Measurements from ENCODE around the gene CBY3. TPM values are rescaled to one million over a fixed set of nuclear protein-coding genes. Genes with fewer than 3 reads are reported as not detected.
A peak's percentile ranks its signal among the peaks of the same experiment; 100 is the strongest.
"Not testable (repeated sequence)": the region's sequence is repeated elsewhere in the genome, so short reads cannot be mapped to it uniquely, and the experiment has no call there.

Gene CBY3
- total and polyA plus RNA-seq, 4 donors: 2.3 to 2.6 TPM; not detected in 2

DNA sequence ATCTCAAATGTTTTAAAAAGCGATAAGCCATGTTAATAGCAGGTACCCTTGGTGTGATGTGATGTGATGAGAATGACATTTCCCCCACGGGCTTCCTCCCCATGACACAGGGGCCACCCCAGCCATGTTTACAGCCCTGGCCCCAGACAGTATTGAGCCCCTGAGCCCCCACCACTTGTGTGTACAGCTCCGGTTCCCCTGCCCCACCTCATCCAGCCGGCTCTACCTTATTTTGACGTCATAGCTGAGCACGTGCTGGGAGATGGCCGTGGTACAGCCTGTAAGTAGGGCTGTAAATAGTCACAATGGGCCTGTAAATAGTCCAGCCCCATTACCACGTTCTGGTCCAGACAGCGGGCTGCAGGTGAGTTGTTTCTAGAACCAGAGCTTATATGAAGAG lies 32.4 kb downstream of the CBY3 start:
- Histone ChIP-seq H3K9me3 (ENCODE audit: control insufficient read depth, insufficient read depth, low read length) (no peaks in the 10 kb centered on the region), H3K4me3 (ENCODE audit: low read depth, low read length) (no peak overlapping the region), H3K36me3 (ENCODE audit: control insufficient read depth, insufficient read depth, low read length) (no peaks in the 10 kb centered on the region), H3K27ac (ENCODE audit: low read depth, low read length) (no peak overlapping the region), H3K4me1 (ENCODE audit: control insufficient read depth, insufficient read depth, low read length) (no peaks in the 10 kb centered on the region), H3K27me3 (ENCODE audit: control insufficient read depth, insufficient read depth, low read length) (no peaks in the 10 kb centered on the region)
- 64% methylated on average over 4 of the region's 9 CpGs for WGBS (ENCODE audit: insufficient coverage)
- no peak for DNase-seq (ENCODE audit: low read depth in 4 of 6, low spot score in 6 of 6)

DNA sequence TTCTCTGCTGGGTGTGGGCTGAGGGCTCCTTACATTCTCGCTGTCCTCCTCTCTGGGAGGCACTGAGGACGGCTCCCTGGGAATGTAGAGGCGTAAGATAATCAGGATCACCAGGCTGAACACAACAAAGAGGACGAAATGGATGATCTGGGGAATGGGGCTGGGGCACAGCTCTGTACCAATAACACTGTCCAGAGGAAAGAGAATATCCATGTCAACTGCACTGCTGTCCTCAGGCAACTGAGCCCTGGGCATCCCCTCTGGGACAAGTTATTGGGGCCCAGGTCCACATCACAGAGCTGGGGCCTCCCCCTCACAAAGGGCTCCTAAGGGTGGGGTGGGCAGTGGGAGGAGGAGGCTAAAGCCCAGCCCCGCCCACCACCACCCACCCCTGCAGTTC lies 36.1 kb downstream of the CBY3 start:
- H3K27me3 ChIP-seq (ENCODE audit: control insufficient read depth, insufficient read depth, low read length); H3K4me3 ChIP-seq (ENCODE audit: low read depth, low read length); H3K4me1 ChIP-seq (ENCODE audit: control insufficient read depth, insufficient read depth, low read length); DNase-seq (ENCODE audit: low read depth in 4 of 6, low spot score in 6 of 6); H3K36me3 ChIP-seq (ENCODE audit: control insufficient read depth, insufficient read depth, low read length); H3K27ac ChIP-seq (ENCODE audit: low read depth, low read length); H3K9me3 ChIP-seq (ENCODE audit: control insufficient read depth, insufficient read depth, low read length): not testable (repeated sequence)
- WGBS (ENCODE audit: insufficient coverage): 58% methylated on average over 4 of the region's 5 CpGs

DNA sequence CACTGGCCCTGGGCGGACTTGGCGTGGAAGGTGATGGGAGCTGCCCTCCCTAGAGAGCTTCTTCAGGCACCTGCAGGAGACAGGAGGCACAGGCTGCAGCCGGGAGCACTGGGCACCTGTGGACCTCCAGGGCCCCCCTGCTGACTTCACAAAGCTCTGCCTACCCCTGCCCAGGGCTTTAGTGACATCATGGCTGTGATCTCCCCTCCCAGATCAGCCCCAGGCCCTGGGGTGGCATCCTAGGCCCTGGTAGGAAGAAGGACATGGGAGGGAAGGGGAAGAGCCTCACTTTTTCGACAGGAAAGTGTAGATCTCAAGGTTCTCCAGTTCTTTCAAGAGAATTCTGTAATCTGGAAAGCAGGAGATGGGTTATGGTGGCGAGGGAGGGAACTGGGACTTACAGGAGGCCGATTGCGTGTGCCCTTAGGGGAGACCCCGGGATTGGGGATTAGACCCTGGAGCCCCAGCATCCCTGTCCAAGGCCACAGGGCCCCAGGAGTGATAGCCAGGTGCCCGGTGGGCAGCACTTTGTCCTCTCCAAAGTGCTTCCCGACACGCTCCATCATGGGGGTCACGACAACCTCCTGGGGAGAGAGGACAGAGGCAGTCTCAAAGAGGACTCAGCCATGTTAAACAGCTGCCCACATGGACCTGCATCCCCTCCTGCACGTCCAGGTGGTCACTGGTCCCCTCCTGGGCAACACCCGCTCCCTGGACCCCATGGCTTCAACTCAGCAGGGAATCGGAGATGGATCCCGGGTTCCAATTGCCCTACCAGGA lies 37.5 kb downstream of the CBY3 start:
- not testable (repeated sequence) for H3K9me3 ChIP-seq (ENCODE audit: control insufficient read depth, insufficient read depth, low read length); H3K27ac ChIP-seq (ENCODE audit: low read depth, low read length); H3K4me3 ChIP-seq (ENCODE audit: low read depth, low read length); DNase-seq (ENCODE audit: low read depth in 4 of 6, low spot score in 6 of 6); H3K36me3 ChIP-seq (ENCODE audit: control insufficient read depth, insufficient read depth, low read length); H3K27me3 ChIP-seq (ENCODE audit: control insufficient read depth, insufficient read depth, low read length); H3K4me1 ChIP-seq (ENCODE audit: control insufficient read depth, insufficient read depth, low read length)
- WGBS (ENCODE audit: insufficient coverage): 83% methylated on average over 11 of the region's 16 CpGs

DNA sequence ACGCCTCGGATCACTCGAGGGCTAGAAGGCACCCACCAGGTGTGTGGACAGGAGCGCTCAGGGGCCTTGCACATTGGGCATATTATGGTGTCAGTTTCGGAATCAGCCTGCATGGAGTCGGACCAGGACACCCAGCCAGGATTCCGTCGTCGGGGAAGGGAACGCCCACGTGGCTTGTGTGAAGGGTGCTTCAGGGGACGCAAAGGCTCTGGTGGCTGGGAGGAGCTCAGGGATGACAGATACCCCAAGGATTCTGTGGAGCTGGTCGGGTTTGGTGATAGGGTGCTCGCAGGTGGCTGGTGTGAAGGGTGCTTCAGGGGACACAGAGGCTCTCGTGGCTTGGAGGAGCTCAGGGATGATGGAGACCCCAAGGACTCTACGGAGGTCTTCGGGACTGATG lies 38.2 kb downstream of the CBY3 start:
- not testable (repeated sequence) for DNase-seq (ENCODE audit: low read depth in 4 of 6, low spot score in 6 of 6); H3K27ac ChIP-seq (ENCODE audit: low read depth, low read length); H3K4me1 ChIP-seq (ENCODE audit: control insufficient read depth, insufficient read depth, low read length); H3K4me3 ChIP-seq (ENCODE audit: low read depth, low read length); H3K27me3 ChIP-seq (ENCODE audit: control insufficient read depth, insufficient read depth, low read length); H3K9me3 ChIP-seq (ENCODE audit: control insufficient read depth, insufficient read depth, low read length); H3K36me3 ChIP-seq (ENCODE audit: control insufficient read depth, insufficient read depth, low read length)
- WGBS (ENCODE audit: insufficient coverage): 88% methylated on average over 11 of the region's 17 CpGs

GRCh38 chr5:179641745-179642144 lies 39.1 kb downstream of the CBY3 start:
- DNase-seq (ENCODE audit: low read depth in 4 of 6, low spot score in 6 of 6); H3K36me3 ChIP-seq (ENCODE audit: control insufficient read depth, insufficient read depth, low read length); H3K4me1 ChIP-seq (ENCODE audit: control insufficient read depth, insufficient read depth, low read length); H3K27me3 ChIP-seq (ENCODE audit: control insufficient read depth, insufficient read depth, low read length); H3K4me3 ChIP-seq (ENCODE audit: low read depth, low read length); H3K9me3 ChIP-seq (ENCODE audit: control insufficient read depth, insufficient read depth, low read length); H3K27ac ChIP-seq (ENCODE audit: low read depth, low read length): not testable (repeated sequence)
- WGBS (ENCODE audit: insufficient coverage): no CpG with 5 or more reads among the region's 4 CpGs

- H3K27me3 ChIP-seq (ENCODE audit: control insufficient read depth, insufficient read depth, low read length); H3K4me1 ChIP-seq (ENCODE audit: control insufficient read depth, insufficient read depth, low read length); H3K36me3 ChIP-seq (ENCODE audit: control insufficient read depth, insufficient read depth, low read length); H3K9me3 ChIP-seq (ENCODE audit: control insufficient read depth, insufficient read depth, low read length); H3K27ac ChIP-seq (ENCODE audit: low read depth, low read length); DNase-seq (ENCODE audit: low read depth in 4 of 6, low spot score in 6 of 6); H3K4me3 ChIP-seq (ENCODE audit: low read depth, low read length): not testable (repeated sequence)
- WGBS (ENCODE audit: insufficient coverage): 100% methylated on average over 3 of the region's 11 CpGs
Measured at GRCh38 chr5:179639296-179639695, 41.5 kb downstream of the CBY3 start.

DNA sequence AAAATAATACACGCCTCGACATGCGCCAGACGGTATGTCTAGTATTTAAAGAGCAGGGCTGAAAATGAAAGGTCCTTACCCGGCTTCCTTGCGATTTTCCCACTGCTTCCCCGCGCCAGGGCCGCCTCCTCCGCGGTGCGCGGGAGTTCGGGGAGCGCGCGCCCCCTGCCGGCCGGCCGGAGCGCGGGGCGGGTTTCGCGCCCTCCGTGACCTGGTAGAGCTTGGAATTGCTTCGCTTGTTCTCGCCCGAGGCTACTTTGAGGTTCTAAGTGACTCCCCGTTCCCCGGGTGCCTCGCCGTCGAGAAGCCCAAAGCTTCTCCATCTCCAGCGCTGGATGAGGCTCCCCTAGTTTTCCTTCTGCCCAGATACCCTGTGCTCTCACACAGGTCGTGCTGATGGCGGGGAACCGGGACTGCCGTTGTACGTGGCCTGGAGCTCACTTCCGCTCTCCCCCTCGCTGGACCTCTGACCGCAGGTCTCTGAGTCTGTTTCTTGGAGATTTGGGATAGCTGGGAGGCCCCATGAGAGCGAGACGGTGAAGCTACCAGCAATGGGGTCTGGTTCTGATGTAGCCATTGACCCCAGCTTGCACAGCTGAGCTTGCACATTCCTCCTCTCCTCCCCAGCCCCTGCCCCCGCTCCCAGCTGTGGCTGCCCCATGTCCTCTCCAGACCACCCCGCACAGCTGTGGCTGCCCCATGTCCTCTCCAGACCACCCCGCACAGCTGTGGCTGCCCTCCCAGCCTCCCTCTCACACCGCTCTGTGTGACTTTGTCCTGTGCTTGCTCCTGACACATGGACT lies 46.3 kb downstream of the CBY3 start:
- not testable (repeated sequence) for H3K36me3 ChIP-seq (ENCODE audit: control insufficient read depth, insufficient read depth, low read length); H3K27me3 ChIP-seq (ENCODE audit: control insufficient read depth, insufficient read depth, low read length); H3K4me1 ChIP-seq (ENCODE audit: control insufficient read depth, insufficient read depth, low read length); DNase-seq (ENCODE audit: low read depth in 4 of 6, low spot score in 6 of 6); H3K9me3 ChIP-seq (ENCODE audit: control insufficient read depth, insufficient read depth, low read length); H3K27ac ChIP-seq (ENCODE audit: low read depth, low read length); H3K4me3 ChIP-seq (ENCODE audit: low read depth, low read length)
- no CpG with 5 or more reads among the region's 49 CpGs for WGBS (ENCODE audit: insufficient coverage)

DNA sequence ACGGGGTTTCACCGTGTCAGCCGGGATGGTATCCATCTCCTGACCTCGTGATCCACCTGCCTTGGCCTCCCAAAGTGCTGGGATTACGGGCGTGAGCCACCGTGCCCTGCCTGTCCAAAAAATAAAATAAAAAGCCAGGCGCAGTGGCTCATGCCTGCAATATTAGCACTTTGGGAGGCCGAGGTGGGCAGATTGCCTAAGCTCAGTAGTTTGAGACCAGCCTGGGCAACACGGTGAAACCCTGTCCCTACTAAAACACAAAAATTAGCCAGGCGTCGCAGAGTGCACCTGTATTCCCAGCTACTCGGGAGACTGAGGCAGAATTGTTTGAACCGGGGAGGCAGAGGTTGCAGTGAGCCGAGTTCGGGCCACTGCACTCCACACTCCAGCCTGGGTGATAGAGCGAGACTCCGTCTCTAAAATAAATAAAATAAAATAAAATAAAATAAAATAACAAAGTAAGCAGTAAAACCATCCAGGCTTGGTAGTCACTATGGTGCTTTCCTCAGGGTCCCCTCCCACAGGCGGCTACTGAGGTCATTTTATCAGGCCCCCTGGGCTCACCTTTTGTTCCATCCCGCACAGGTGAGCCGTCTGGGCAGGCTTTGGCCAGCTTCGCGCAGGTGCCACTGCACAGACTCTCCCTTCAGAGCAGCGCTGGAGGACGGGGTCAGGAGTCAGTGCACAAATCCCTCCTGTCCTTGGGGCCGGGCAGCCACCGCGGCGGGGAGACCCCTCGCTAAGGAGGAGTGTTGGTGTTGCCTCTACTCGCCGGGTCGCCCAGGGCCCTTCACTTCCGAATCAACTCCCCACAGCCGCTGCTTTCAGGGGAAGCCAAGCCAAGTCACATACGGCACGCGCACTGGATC lies 47.1 kb downstream of the CBY3 start:
- H3K9me3 ChIP-seq (ENCODE audit: control insufficient read depth, insufficient read depth, low read length); H3K27me3 ChIP-seq (ENCODE audit: control insufficient read depth, insufficient read depth, low read length); DNase-seq (ENCODE audit: low read depth in 4 of 6, low spot score in 6 of 6); H3K36me3 ChIP-seq (ENCODE audit: control insufficient read depth, insufficient read depth, low read length); H3K27ac ChIP-seq (ENCODE audit: low read depth, low read length); H3K4me1 ChIP-seq (ENCODE audit: control insufficient read depth, insufficient read depth, low read length): not testable (repeated sequence)
- H3K4me3 ChIP-seq (ENCODE audit: low read depth, low read length): peak overlapping the region; percentile 26
- WGBS (ENCODE audit: insufficient coverage): 95% methylated on average over 7 of the region's 38 CpGs

Measured in spinal cord (tissue), 10 donors.